K562 (cell line): ENCODE results near the gene OSCP1. TPM values are rescaled to one million over a fixed set of nuclear protein-coding genes. Genes with fewer than 3 reads are reported as not detected.

Experiments
- ATAC-seq: fragments of 200-7000 bp; cut with Tn5 transposase; 3 replicates; pipeline ENCODE4 v1.9.1; 2020; ENCODE audit warnings: moderate library complexity
- BruUV-seq: library from RNA; stranded (reverse); fragments of 400-500 nt; replicated peaks from 2 replicates; lab custom pipeline; 2021; lab: Mats Ljungman, UMichigan
- CTCF ChIA-PET: fragments of 300-600 bp; formaldehyde crosslinking; extraction: SDS; loops from one replicate; lab custom pipeline; 2021; ENCODE audit warnings: low intra/inter-chr PET ratio; lab: Yijun Ruan, JAX
- POLR2A ChIA-PET: fragments of 300-600, 350-650 bp; sonication (Branson Sonifier 250); formaldehyde crosslinking; extraction: SDS; loops from one replicate; lab custom pipeline; 2021; ENCODE audit warnings: antibody characterized with exemption, inconsistent platforms; lab: Yijun Ruan, JAX
- DNase-seq, 4 experiments: peaks; one replicate each; pipeline versions ENCODE4 v3.0.0 to v3.0.0-alpha.2; 2011 to 2018; ENCODE audit warnings: low spot score in 3 of 4, mixed read lengths in 3 of 4; ENCODE audit errors: extremely low read depth in 1 of 4
- FAIRE-seq: peaks from 2 replicates; lab custom pipeline; 2011; peaks lifted over from hg19 to GRCh38; lab: Jason Lieb, UNC
- H2AFZ ChIP-seq: 2 replicates; pipeline ENCODE4 v1.6.0; 2011; ENCODE audit warnings: low read depth, low read length, control low read depth, inconsistent platforms
- H3K27ac ChIP-seq: fragments of 200-600 bp; 3 replicates; pipeline ENCODE4 v1.8.0; 2011; ENCODE audit warnings: low read depth, mild to moderate bottlenecking, control low read depth, inconsistent platforms, low read length, moderate library complexity, mixed read lengths; ENCODE audit errors: extremely low read depth
- H3K27me3 ChIP-seq, 2 experiments: fragments of 300-600 bp in 1 of 2; 2 replicates in 1 of 2; 3 replicates in 1 of 2; pipeline versions ENCODE4 v1.6.0 to v1.8.0; 2011; ENCODE audit warnings: inconsistent platforms in 2 of 2, low read length in 2 of 2, mild to moderate bottlenecking in 1 of 2, mixed read lengths in 1 of 2, moderate library complexity in 1 of 2; ENCODE audit not compliant: control insufficient read depth in 2 of 2, insufficient read depth in 2 of 2
- H3K36me3 ChIP-seq: fragments of 300-600 bp; 3 replicates; pipeline ENCODE4 v1.8.0; 2011; ENCODE audit warnings: mild to moderate bottlenecking, low read length, inconsistent platforms; ENCODE audit not compliant: control insufficient read depth, insufficient read depth
- H3K4me1 ChIP-seq, 2 experiments: fragments of 200-600 bp in 1 of 2; replicated peaks in 1 of 2; 2 replicates in 1 of 2; 3 replicates in 1 of 2; pipeline versions ENCODE4 v1.5.1 to v1.8.0; 2011; ENCODE audit warnings: inconsistent platforms in 2 of 2, low read length in 2 of 2, mild to moderate bottlenecking in 1 of 2, mixed read lengths in 1 of 2, moderate library complexity in 1 of 2; ENCODE audit not compliant: control insufficient read depth in 2 of 2, insufficient read depth in 2 of 2
- H3K4me2 ChIP-seq: 2 replicates; pipeline ENCODE4 v1.6.1; 2011; ENCODE audit warnings: low read length, control low read depth, inconsistent platforms, mixed read lengths; ENCODE audit not compliant: insufficient read depth
- H3K4me3 ChIP-seq: fragments of 200-600 bp; sonication (generic), shearing (Covaris generic); 2 replicates; pipeline ENCODE4 v1.5.1; 2016; ENCODE audit warnings: control low read depth, inconsistent platforms
- H3K79me2 ChIP-seq: fragments of 200-600 bp; 3 replicates; pipeline ENCODE4 v1.8.0; 2011; ENCODE audit warnings: low read length, inconsistent platforms; ENCODE audit not compliant: control insufficient read depth, insufficient read depth
- H3K9ac ChIP-seq, 2 experiments: 2 replicates each; pipeline versions ENCODE4 v1.6.0 to v1.6.1; 2011; ENCODE audit warnings: low read depth in 2 of 2, low read length in 2 of 2, control low read depth in 1 of 2, inconsistent platforms in 1 of 2, mild to moderate bottlenecking in 1 of 2, mixed read lengths in 1 of 2; ENCODE audit not compliant: insufficient read depth in 1 of 2
- H3K9me1 ChIP-seq: one replicate; pipeline ENCODE4 v1.6.0; 2011; ENCODE audit warnings: inconsistent platforms, mild to moderate bottlenecking, low read length, moderate library complexity; ENCODE audit not compliant: control insufficient read depth, insufficient read depth
- H3K9me3 ChIP-seq: replicated peaks from 2 replicates; pipeline ENCODE4 v1.5.1; 2011; ENCODE audit warnings: low read depth, low read length, inconsistent platforms; ENCODE audit not compliant: control insufficient read depth, insufficient read depth
- H4K20me1 ChIP-seq: replicated peaks from 2 replicates; pipeline ENCODE4 v1.6.1; 2011; ENCODE audit warnings: low read length, inconsistent platforms, mixed read lengths; ENCODE audit not compliant: control insufficient read depth, insufficient read depth
- ILK ChIP-seq: fragments of 450-650 bp; IDR thresholded peaks from 2 replicates; pipeline ENCODE4 v1.6.1; 2016; ENCODE audit warnings: missing genetic modification characterization, low read depth, mild to moderate bottlenecking, missing compliant biosample characterization, moderate library complexity, borderline replicate concordance
- SMARCA5 ChIP-seq: fragments of 450-650 bp; IDR thresholded peaks from 2 replicates; pipeline ENCODE4 v1.6.1; 2016
- XRCC5 ChIP-seq: fragments of 200-400 bp; formaldehyde crosslinking; IDR thresholded peaks from 2 replicates; pipeline ENCODE4 v1.6.1; 2017; ENCODE audit warnings: low read depth, mild to moderate bottlenecking, low read length
- ZNF644 ChIP-seq: fragments of 200-800 bp; sonication (Bioruptor generic); IDR thresholded peaks from 2 replicates; pipeline ENCODE4 v1.6.1; 2016; ENCODE audit warnings: low read depth, missing genetic modification characterization, missing compliant biosample characterization
- WGBS: fragments of 100-300 bp; shearing (Covaris generic); methylation state at CpG from one replicate; pipeline ENCODE4 v1.1.6; 2016; ENCODE audit warnings: low coverage, mixed read lengths; ENCODE audit not compliant: insufficient coverage; ENCODE audit errors: missing lambda C conversion rate; 5-methylcytosine and 5-hydroxymethylcytosine counted together
- in situ Hi-C: fragments of 300-500 bp; cut with MboI; formaldehyde crosslinking; loops from 4 replicates; pipeline ENCODE4 v1.15.0; 2018; ENCODE audit warnings: inconsistent platforms, mixed read lengths
- intact Hi-C: fragments of 100-400 bp; cut with micrococcal nuclease; formaldehyde crosslinking; loops from 2 replicates; pipeline ENCODE4 v1.14.2; 2022
- polyA plus RNA-seq, 8 experiments: library from polyadenylated mRNA; depleted of rRNA in 4 of 8; stranded (reverse) in 5 of 8; unstranded in 3 of 8; fragments of >200 nt; fragmentation: Nextera tagmentation in 2 of 8; fragmentation: Illumina TruSeq in 1 of 8; extraction: Ambion mirVana in 2 of 8; extraction: Trizol in 1 of 8; gene quantifications; 2 replicates each; pipeline versions ENCODE4 v1.2.1 to v1.2.3, GENCODE V29; 2011 to 2014; ENCODE audit warnings: inconsistent platforms in 1 of 8, missing spikeins in 1 of 8
- total RNA-seq, 7 experiments: library from RNA; depleted of rRNA in 6 of 7; stranded (reverse); fragments of >200 nt in 6 of 7; fragmentation: Illumina TruSeq in 2 of 7; extraction: Trizol in 2 of 7; gene quantifications; 2 replicates each; pipeline versions ENCODE4 v1.2.1 to v1.2.3, GENCODE V29; 2011 to 2021; ENCODE audit warnings: low replicate concordance in 1 of 7
- TF ChIP-seq, protein P1 (sequence below): fragments of 200-600 bp; sonication (generic); IDR thresholded peaks from one replicate; pipeline ENCODE4 v1.6.1; 2012; ENCODE audit warnings: mild to moderate bottlenecking, low read depth, low read length, inconsistent platforms
- TF ChIP-seq, protein P2 (sequence below): fragments of 250-450 bp; sonication (Bioruptor Pico); IDR thresholded peaks from 2 replicates; pipeline ENCODE4 v1.5.0; 2021

OSCP1 gene
- total and polyA plus RNA-seq, 9 of the 15 experiments (the other 6 are each of a cell fraction or from before 2014, with no cell fraction given): 0.15 to 0.40 (median 0.33) TPM; not detected in 5

DNA sequence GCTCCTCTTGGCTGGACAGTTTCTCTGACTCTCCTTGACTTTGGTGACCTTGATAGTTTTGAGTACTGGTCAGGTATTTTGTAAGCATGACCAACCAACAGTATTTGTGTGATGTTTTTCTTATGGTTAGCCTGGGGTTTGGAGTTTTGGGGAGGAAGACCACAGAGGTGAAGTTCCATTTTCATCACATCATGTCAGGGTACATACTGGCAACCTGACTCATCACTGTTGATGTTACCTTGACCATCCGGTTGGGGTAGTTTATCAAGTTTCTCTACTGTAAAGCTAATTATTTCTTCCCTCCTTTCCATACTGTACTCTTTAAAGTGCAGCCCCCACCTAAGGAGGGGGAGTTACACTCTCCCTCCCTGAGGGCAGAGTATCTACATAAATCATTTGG is 13.4 kb downstream of the OSCP1 start:
- H4K20me1 ChIP-seq: no peaks in the 10 kb centered on the region
- ATAC-seq (no peak), DNase-seq (no peak), FAIRE-seq (no peak)
- H3K9me1 ChIP-seq: no peaks in the 10 kb centered on the region
- ChIA-PET POLR2A (no interaction called here), CTCF (no interaction called here)
- H3K9ac ChIP-seq: no peak overlapping the region
- H3K4me3 ChIP-seq: no peak overlapping the region
- WGBS: 5% methylated on average over 1 of the region's 1 CpG
- no peak overlapping the region for H3K27ac ChIP-seq
- intact Hi-C loops: no loop called here
- H3K79me2 ChIP-seq: no peaks in the 10 kb centered on the region
- no peak overlapping the region for H3K4me2 ChIP-seq
- no peaks in the 10 kb centered on the region for H3K36me3 ChIP-seq
- H3K4me1 ChIP-seq: no peaks in the 10 kb centered on the region
- BruUV-seq: no TSS peak
- H2AFZ ChIP-seq: no peak overlapping the region
- no peaks in the 10 kb centered on the region for H3K9me3 ChIP-seq
- H3K27me3 ChIP-seq: peaks cover 4 to 10% of the 10 kb centered on the region in 2 experiments; a peak in 4 of 5 replicates
- in situ Hi-C loops: no loop called here
- TF ChIP-seq, protein P1, sequence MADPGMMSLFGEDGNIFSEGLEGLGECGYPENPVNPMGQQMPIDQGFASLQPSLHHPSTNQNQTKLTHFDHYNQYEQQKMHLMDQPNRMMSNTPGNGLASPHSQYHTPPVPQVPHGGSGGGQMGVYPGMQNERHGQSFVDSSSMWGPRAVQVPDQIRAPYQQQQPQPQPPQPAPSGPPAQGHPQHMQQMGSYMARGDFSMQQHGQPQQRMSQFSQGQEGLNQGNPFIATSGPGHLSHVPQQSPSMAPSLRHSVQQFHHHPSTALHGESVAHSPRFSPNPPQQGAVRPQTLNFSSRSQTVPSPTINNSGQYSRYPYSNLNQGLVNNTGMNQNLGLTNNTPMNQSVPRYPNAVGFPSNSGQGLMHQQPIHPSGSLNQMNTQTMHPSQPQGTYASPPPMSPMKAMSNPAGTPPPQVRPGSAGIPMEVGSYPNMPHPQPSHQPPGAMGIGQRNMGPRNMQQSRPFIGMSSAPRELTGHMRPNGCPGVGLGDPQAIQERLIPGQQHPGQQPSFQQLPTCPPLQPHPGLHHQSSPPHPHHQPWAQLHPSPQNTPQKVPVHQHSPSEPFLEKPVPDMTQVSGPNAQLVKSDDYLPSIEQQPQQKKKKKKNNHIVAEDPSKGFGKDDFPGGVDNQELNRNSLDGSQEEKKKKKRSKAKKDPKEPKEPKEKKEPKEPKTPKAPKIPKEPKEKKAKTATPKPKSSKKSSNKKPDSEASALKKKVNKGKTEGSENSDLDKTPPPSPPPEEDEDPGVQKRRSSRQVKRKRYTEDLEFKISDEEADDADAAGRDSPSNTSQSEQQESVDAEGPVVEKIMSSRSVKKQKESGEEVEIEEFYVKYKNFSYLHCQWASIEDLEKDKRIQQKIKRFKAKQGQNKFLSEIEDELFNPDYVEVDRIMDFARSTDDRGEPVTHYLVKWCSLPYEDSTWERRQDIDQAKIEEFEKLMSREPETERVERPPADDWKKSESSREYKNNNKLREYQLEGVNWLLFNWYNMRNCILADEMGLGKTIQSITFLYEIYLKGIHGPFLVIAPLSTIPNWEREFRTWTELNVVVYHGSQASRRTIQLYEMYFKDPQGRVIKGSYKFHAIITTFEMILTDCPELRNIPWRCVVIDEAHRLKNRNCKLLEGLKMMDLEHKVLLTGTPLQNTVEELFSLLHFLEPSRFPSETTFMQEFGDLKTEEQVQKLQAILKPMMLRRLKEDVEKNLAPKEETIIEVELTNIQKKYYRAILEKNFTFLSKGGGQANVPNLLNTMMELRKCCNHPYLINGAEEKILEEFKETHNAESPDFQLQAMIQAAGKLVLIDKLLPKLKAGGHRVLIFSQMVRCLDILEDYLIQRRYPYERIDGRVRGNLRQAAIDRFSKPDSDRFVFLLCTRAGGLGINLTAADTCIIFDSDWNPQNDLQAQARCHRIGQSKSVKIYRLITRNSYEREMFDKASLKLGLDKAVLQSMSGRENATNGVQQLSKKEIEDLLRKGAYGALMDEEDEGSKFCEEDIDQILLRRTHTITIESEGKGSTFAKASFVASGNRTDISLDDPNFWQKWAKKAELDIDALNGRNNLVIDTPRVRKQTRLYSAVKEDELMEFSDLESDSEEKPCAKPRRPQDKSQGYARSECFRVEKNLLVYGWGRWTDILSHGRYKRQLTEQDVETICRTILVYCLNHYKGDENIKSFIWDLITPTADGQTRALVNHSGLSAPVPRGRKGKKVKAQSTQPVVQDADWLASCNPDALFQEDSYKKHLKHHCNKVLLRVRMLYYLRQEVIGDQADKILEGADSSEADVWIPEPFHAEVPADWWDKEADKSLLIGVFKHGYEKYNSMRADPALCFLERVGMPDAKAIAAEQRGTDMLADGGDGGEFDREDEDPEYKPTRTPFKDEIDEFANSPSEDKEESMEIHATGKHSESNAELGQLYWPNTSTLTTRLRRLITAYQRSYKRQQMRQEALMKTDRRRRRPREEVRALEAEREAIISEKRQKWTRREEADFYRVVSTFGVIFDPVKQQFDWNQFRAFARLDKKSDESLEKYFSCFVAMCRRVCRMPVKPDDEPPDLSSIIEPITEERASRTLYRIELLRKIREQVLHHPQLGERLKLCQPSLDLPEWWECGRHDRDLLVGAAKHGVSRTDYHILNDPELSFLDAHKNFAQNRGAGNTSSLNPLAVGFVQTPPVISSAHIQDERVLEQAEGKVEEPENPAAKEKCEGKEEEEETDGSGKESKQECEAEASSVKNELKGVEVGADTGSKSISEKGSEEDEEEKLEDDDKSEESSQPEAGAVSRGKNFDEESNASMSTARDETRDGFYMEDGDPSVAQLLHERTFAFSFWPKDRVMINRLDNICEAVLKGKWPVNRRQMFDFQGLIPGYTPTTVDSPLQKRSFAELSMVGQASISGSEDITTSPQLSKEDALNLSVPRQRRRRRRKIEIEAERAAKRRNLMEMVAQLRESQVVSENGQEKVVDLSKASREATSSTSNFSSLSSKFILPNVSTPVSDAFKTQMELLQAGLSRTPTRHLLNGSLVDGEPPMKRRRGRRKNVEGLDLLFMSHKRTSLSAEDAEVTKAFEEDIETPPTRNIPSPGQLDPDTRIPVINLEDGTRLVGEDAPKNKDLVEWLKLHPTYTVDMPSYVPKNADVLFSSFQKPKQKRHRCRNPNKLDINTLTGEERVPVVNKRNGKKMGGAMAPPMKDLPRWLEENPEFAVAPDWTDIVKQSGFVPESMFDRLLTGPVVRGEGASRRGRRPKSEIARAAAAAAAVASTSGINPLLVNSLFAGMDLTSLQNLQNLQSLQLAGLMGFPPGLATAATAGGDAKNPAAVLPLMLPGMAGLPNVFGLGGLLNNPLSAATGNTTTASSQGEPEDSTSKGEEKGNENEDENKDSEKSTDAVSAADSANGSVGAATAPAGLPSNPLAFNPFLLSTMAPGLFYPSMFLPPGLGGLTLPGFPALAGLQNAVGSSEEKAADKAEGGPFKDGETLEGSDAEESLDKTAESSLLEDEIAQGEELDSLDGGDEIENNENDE: no peak
- TF ChIP-seq ILK (tag) (no peak), ZNF644 (no peak), SMARCA5 (no peak), XRCC5 (no peak)
- TF ChIP-seq, protein P2, sequence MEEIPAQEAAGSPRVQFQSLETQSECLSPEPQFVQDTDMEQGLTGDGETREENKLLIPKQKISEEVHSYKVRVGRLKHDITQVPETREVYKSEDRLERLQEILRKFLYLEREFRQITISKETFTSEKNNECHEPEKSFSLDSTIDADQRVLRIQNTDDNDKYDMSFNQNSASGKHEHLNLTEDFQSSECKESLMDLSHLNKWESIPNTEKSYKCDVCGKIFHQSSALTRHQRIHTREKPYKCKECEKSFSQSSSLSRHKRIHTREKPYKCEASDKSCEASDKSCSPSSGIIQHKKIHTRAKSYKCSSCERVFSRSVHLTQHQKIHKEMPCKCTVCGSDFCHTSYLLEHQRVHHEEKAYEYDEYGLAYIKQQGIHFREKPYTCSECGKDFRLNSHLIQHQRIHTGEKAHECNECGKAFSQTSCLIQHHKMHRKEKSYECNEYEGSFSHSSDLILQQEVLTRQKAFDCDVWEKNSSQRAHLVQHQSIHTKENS (CRISPR knock-in tag): no peak
